Glomerular visceral epithelial cell (primary cell): ENCODE data around the gene MRC1.
"Not testable (repeated sequence)": the region's sequence is repeated elsewhere in the genome, so short reads cannot be mapped to it uniquely, and the experiment has no call there.

Source experiments
- DNase-seq: peaks from one replicate; pipeline ENCODE4 v3.0.0-alpha.2; 2016; ENCODE audit errors: extremely low spot score

The MRC1 gene

GRCh38 chr10:17905491-17905890 lies 96.3 kb downstream of the MRC1 start:
- DNase-seq: no peak

- no peak for DNase-seq
These were observed 96.9 kb downstream of the MRC1 start for GRCh38 chr10:17906002-17906401.

GRCh38 chr10:17907641-17908040 lies 98.5 kb downstream of the MRC1 start:
- no peak for DNase-seq

- DNase-seq: peak; percentile 56
These were observed 101.1 kb downstream of the MRC1 start for GRCh38 chr10:17910125-17910789.

- DNase-seq: no peak
These were observed 103.6 kb downstream of the MRC1 start for GRCh38 chr10:17912754-17913153.

- DNase-seq: no peak
These were observed 104.5 kb downstream of the MRC1 start for GRCh38 chr10:17913604-17914003.

- DNase-seq: no peak
These were observed 105.3 kb downstream of the MRC1 start for GRCh38 chr10:17914169-17915045.

GRCh38 chr10:17915181-17915580 lies 106.0 kb downstream of the MRC1 start:
- no peak for DNase-seq

GRCh38 chr10:17918187-17918903 lies 109.2 kb downstream of the MRC1 start:
- no peak for DNase-seq

GRCh38 chr10:17921378-17921777 lies 112.2 kb downstream of the MRC1 start:
- no peak for DNase-seq

- peak; percentile 72 for DNase-seq
These were observed 114.6 kb downstream of the MRC1 start for GRCh38 chr10:17923728-17924127.

GRCh38 chr10:17943033-17943745 lies 134.0 kb downstream of the MRC1 start:
- no peak for DNase-seq

- DNase-seq: not testable (repeated sequence)
These were observed 141.1 kb downstream of the MRC1 start for GRCh38 chr10:17950269-17950668.

GRCh38 chr10:17950726-17951125 lies 141.6 kb downstream of the MRC1 start:
- DNase-seq: no peak

GRCh38 chr10:17951868-17952371 lies 142.8 kb downstream of the MRC1 start, which contains the start of gene SLC39A12:
Gene SLC39A12 (plus strand): TSS chr10:17951918. CDS start chr10:17953277, 1,359 bp downstream.
- peak; percentile 47 for DNase-seq

GRCh38 chr10:17954372-17954771 lies 145.2 kb downstream of the MRC1 start:
- not testable (repeated sequence) for DNase-seq

GRCh38 chr10:17954861-17955260 lies 145.7 kb downstream of the MRC1 start:
- no peak for DNase-seq

- DNase-seq: no peak
These were observed 148.9 kb downstream of the MRC1 start for GRCh38 chr10:17958049-17958448.

- DNase-seq: no peak
These were observed 150.7 kb downstream of the MRC1 start for GRCh38 chr10:17959870-17960269.
